HG03025 (cell line): ENCODE data around the gene NAV3.

Experiments
- ATAC-seq: cut with Tn5 transposase; IDR thresholded peaks from one replicate; pipeline ENCODE4 v1.9.1; 2021; ENCODE audit warnings: mild to moderate bottlenecking, moderate library complexity; ENCODE audit not compliant: unreplicated experiment, low FRiP score

Gene NAV3

GRCh38 chr12:78176643-78177042 lies 345.9 kb downstream of the NAV3 start:
- ATAC-seq: no peak

DNA sequence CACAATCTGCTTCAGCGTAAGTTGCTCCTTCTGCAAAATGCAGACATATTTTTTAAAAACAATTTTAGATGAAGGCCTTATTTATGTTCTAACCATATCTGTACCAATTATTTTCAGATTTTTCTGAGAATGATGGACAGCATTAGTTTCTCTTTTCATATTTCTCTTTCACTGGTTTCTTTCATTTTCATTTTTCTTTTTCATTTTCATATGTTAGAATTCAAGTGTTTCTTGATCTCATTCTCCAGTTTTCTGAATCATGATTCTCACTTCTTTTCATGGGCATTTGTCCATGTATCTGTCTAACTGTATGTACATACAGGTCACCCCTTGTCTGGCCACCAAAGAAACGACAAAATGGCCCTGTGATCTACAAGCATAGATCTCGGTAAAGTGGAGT lies 346.6 kb downstream of the NAV3 start:
- no peak for ATAC-seq

- no peak for ATAC-seq
Observed at GRCh38 chr12:78179346-78179745, 348.7 kb downstream of the NAV3 start.

DNA sequence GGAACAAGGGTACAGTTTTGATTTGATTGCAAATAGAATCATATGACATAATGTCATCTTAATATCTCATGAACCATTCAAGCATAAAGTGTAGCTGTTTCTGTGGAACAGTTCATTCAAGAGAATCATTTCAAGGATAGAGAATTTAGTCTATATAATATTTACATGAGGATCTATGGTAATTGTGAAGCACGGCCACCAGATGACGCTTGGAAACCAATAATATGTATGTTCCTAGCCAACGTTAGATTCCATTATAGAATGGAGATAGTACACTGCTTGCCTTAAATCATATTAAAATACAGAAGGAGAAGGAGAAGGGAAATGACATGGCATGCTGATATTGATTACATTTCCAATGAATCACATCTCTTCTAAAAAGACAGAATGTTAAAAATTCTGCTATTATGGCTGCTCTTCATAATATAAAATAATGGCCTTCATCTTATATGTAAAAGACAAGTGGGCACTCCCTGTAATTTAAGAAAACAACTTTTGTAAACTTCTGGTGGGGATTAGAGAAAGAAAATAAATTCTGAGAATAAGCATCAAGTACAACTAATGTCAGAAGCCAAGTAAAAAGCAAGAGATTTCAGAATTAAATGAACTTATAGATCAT lies 351.0 kb downstream of the NAV3 start:
- no peak for ATAC-seq

- no peak for ATAC-seq
Observed at GRCh38 chr12:78183824-78184223, 353.1 kb downstream of the NAV3 start.

- no peak for ATAC-seq
Observed at GRCh38 chr12:78185109-78185508, 354.4 kb downstream of the NAV3 start.

DNA sequence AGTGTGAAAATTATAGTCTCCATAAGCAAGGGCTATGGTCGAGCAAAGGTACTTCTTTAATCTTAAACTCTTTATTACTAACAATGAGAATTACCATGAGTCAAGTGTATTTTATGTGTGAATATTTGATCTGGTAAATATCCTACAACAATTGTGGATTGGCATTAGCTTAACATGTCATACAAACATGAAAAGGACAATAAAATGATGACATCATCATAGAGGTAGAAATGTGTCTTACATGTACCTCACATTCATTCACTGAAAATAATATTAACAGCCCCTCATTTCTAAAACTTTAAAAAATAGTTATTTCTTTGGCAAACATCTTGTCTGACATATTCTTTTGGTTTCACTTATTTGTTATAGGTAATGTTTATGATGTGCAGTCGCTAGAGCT lies 355.0 kb downstream of the NAV3 start:
- no peak for ATAC-seq

DNA sequence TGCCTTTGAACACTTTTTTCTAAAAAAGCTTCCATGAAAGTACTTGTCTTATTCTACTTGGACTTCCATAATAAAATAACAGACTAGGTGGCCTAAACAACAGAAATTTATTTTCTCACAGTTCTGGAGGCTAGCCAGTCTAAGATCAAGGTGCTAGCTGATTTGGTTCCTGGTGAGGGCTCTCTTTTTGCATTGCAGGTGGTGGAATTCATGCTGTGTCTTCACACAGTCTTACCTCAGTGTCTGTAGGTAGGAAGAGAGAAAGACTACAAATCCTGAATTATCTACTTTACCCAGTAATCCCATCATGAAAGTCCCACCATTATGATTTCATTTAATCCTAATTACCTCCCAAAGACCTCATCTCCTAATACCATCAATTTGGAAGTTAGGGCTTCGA lies 356.0 kb downstream of the NAV3 start:
- ATAC-seq: no peak

GRCh38 chr12:78187741-78188140 lies 357.0 kb downstream of the NAV3 start:
- ATAC-seq: no peak

- ATAC-seq: no peak
Observed at GRCh38 chr12:78189656-78190055, 359.0 kb downstream of the NAV3 start.

DNA sequence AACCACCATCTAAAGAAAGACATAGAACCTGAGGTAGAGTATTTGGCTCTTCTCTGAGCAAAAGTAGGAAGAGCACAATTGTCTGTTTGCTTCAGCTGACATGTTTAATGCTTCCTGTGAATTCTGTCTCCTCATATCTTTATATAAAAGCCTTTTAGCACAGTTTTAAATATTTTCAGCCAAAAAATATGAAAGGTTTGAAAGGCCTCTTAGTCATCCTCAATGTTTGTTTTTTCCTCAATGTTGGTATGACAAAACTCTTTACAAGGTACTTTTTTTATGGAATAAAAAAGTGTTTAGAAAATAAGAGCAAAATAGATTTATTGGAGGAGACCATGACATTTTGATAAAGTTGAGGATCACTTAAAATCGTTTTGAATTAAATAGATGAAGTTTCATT lies 360.9 kb downstream of the NAV3 start:
- ATAC-seq: no peak

DNA sequence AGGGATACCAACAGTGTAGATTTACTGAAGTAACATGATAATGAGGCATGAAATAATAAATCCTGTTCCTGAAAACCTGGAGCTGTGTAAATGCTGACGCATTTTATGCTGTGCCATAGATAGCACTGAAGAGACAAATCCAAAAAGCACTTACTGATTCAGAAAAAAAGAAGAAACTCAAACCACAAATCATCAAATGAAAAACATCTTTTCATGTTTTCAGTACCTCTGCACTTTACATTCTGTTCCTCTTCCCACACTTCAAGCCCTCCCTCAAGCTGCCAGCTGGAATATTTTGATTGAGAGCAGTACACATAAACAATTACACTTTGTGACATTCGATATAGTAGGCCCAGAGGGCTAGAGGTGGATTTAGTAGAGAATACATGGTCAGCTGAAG lies 362.3 kb downstream of the NAV3 start:
- no peak for ATAC-seq

DNA sequence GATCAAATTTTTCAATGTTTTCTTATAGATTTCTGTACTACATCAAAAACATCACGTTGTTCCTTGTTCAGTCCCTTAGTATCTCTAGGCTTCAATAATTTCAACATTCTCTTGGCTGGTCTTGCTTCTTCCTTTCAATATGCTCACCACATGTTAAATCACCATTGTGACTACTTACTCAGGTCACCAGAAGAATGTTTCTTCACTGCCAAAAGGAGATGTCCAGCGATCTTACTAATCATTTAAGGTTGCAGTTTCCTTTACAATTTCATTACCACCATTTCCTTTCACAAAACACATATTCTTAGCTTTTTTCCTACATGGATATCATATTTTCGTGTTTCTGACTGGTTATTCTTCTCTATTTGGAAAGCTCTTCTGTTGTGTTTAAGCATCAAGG lies 363.8 kb downstream of the NAV3 start:
- ATAC-seq: no peak

DNA sequence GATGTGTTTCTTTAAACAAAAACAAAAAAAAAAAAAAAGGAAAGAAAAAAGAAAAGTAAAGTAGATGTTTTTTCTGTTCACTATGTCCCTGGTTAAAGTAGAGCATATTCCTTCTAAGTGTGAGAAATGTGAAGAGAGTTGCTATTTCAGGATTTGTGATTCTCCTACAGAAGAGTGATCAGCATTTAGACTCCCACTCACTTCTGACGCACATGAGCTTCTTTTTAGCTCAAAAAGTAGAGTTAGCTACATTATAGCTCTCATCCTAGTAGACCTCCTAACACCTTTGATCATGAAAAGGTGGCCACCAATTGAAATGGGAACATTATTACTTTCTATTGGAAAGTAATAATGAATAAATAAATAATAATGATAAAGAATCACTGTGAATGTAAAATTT lies 368.2 kb downstream of the NAV3 start:
- ATAC-seq: no peak

- ATAC-seq: no peak
Observed at GRCh38 chr12:78199926-78200325, 369.2 kb downstream of the NAV3 start.

GRCh38 chr12:78204926-78205325 lies 374.2 kb downstream of the NAV3 start:
- no peak for ATAC-seq

- ATAC-seq: no peak
Observed at GRCh38 chr12:78208092-78208491, 377.4 kb downstream of the NAV3 start.

- no peak for ATAC-seq
Observed at GRCh38 chr12:78209846-78210505, 379.3 kb downstream of the NAV3 start.

DNA sequence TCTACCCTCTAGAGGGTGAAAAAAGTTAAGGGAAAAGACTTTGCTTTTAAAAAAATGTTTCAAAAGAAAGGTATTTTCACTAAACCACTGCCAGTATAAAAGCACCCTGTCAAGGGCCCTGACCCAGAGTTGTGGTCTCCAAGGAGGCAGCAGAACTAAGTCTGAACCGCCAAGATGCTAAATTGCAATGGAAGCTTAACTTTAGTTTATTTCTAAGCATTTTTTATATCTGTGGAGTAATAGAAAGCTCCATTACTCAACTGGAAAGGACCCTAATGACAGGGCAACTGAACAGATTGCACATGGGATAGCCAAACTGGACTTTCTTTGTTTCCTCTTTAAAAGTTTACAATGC lies 379.8 kb downstream of the NAV3 start:
- no peak for ATAC-seq

- ATAC-seq: no peak
Observed at GRCh38 chr12:78210894-78211302, 380.2 kb downstream of the NAV3 start.

DNA sequence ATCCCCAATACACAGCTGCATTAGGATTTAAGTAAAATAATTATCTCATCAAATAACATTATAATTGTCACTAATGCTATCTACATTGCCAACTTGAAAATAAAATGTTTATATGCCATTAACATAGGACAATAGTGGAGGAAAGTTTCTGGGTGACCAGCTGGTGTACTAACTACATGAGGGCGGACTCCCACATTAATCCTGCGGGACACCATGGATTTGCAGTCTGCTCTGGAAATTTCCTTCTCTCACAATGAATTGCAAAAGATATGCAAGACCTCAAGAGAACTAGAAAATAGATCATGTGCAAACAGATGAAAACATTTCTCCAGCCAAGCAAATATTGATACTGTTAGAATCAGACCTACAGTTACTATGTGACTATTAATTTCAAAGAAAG lies 390.1 kb downstream of the NAV3 start:
- ATAC-seq: no peak

DNA sequence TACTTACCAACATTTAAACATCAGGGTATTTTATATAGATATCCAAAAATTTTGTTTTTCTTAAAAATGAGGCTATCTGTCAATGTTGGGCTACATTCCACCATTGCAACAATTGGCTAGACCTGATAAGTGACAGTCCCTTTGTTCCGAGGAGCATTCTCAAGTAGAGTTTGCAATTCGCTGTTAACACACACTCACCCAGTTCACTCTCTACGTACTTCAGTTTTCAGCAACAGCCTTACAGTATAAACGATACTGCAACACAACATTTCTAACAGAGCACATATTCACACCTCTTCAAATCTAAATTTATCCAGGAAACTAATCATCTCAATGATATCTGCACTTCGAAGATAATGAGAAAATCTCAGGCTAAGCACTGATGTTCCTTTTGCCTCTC lies 393.5 kb downstream of the NAV3 start:
- no peak for ATAC-seq

DNA sequence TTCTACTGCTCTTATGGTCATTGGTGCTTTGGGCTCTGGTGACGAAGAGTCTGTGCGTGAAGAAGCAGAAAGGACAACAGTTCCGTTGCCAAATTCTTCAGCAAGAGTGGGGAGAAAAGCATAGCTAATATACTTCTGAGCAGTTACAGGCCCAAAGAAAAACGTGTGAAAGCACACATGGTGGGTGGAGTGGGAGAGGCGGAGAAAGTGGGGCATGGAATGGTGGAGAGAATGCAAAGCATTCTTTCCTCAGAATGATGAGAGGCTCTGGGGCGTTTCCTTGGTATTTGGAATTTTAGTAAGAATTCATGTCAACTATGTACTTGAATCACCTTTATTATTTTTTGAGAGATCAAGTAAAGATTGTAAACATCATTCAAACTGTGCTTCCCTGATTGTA lies 396.1 kb downstream of the NAV3 start:
- ATAC-seq: no peak
